Measurements from ENCODE around the gene OR56A5. TPM values are rescaled to one million over a fixed set of nuclear protein-coding genes. Genes with fewer than 3 reads are reported as not detected.

OR56A5 gene
- polyA plus RNA-seq, 1 experiment: not detected

GRCh38 chr11:5933116-5933515 lies 35.2 kb downstream of the OR56A5 start:
- no peak for TF ChIP-seq CTCF (IDR thresholded peaks at IDR 0.05; ENCODE audit: low read depth, low read length)
- POLR2A ChIA-PET: no interaction called here
- no peak for DNase-seq (ENCODE audit: low read depth, low spot score)
- no peak overlapping the region for H3K4me3 ChIP-seq (ENCODE audit: low read depth, low read length)
- H3K9me3 ChIP-seq (ENCODE audit: control insufficient read depth, insufficient read depth, low read length): peaks cover 79% of the 10 kb centered on the region
- H3K27me3 ChIP-seq (ENCODE audit: control insufficient read depth, insufficient read depth, low read length): no peaks in the 10 kb centered on the region
- CTCF ChIA-PET: interaction anchor here (0.9 kb wide), 1 partner anchor 376 kb away, joined by 4 read pairs; no protein-coding TSS in a partner anchor
- no peak overlapping the region for H3K27ac ChIP-seq (ENCODE audit: low read depth, low read length)

GRCh38 chr11:5932671-5933070 lies 35.6 kb downstream of the OR56A5 start:
- Histone ChIP-seq H3K27ac (ENCODE audit: low read depth, low read length) (no peak overlapping the region), H3K9me3 (ENCODE audit: control insufficient read depth, insufficient read depth, low read length) (peaks cover 77% of the 10 kb centered on the region), H3K4me3 (ENCODE audit: low read depth, low read length) (no peak overlapping the region), H3K27me3 (ENCODE audit: control insufficient read depth, insufficient read depth, low read length) (no peaks in the 10 kb centered on the region)
- no peak for DNase-seq (ENCODE audit: low read depth, low spot score)
- POLR2A ChIA-PET: no interaction called here
- CTCF ChIA-PET: interaction anchor here (0.9 kb wide), 1 partner anchor 376 kb away, joined by 4 read pairs; no protein-coding TSS in a partner anchor
- no peak for TF ChIP-seq CTCF (IDR thresholded peaks at IDR 0.05; ENCODE audit: low read depth, low read length)

- no peak for DNase-seq (ENCODE audit: low read depth, low spot score)
- POLR2A ChIA-PET: no interaction called here
- H3K9me3 ChIP-seq (ENCODE audit: control insufficient read depth, insufficient read depth, low read length): peaks cover 64% of the 10 kb centered on the region
- no peaks in the 10 kb centered on the region for H3K27me3 ChIP-seq (ENCODE audit: control insufficient read depth, insufficient read depth, low read length)
- no peak overlapping the region for H3K27ac ChIP-seq (ENCODE audit: low read depth, low read length)
- CTCF ChIA-PET: no interaction called here
- H3K4me3 ChIP-seq (ENCODE audit: low read depth, low read length): no peak overlapping the region
- no peak for TF ChIP-seq CTCF (IDR thresholded peaks at IDR 0.05; ENCODE audit: low read depth, low read length)
These were observed 37.2 kb downstream of the OR56A5 start for GRCh38 chr11:5931061-5931460.

DNA sequence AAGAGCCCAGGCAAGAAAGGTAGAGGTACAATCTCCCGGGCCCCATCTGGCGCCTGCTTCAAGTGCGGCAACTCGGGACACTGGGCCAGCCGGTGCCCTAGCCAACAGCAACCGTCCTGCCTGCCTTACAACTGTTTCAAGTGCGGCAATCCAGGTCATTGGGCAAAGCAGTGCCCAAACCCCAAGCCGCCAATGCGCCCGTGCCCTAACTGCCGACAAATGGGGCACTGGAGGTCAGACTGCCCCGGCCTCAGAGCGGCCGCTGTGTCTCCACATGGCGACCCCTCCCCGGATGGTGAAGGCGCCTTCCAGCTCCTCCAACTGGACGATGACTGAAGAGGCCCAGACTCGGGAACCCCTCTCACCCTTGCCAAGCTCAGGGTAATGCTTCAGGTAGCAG lies 37.7 kb downstream of the OR56A5 start:
- no peak for DNase-seq (ENCODE audit: low read depth, low spot score)
- Histone ChIP-seq H3K27me3 (ENCODE audit: control insufficient read depth, insufficient read depth, low read length) (no peaks in the 10 kb centered on the region), H3K4me3 (ENCODE audit: low read depth, low read length) (no peak overlapping the region), H3K27ac (ENCODE audit: low read depth, low read length) (no peak overlapping the region), H3K9me3 (ENCODE audit: control insufficient read depth, insufficient read depth, low read length) (peaks cover 62% of the 10 kb centered on the region)
- POLR2A ChIA-PET: no interaction called here
- no peak for TF ChIP-seq CTCF (IDR thresholded peaks at IDR 0.05; ENCODE audit: low read depth, low read length)
- CTCF ChIA-PET: no interaction called here

GRCh38 chr11:5929571-5930368 lies 38.5 kb downstream of the OR56A5 start:
- ChIA-PET POLR2A (no interaction called here), CTCF (no interaction called here)
- Histone ChIP-seq H3K9me3 (ENCODE audit: control insufficient read depth, insufficient read depth, low read length) (peaks cover 58% of the 10 kb centered on the region), H3K27me3 (ENCODE audit: control insufficient read depth, insufficient read depth, low read length) (no peaks in the 10 kb centered on the region), H3K4me3 (ENCODE audit: low read depth, low read length) (no peak overlapping the region), H3K27ac (ENCODE audit: low read depth, low read length) (no peak overlapping the region)
- no peak for TF ChIP-seq CTCF (IDR thresholded peaks at IDR 0.05; ENCODE audit: low read depth, low read length)
- no peak for DNase-seq (ENCODE audit: low read depth, low spot score)

All from AG04450 (cell line).